Keratinocyte (primary cell): ENCODE results near the gene NCKAP5. TPM values are rescaled to one million over a fixed set of nuclear protein-coding genes. Genes with fewer than 3 reads are reported as not detected.

ENCODE experiments used
- DNase-seq: peaks from one replicate; pipeline ENCODE4 v3.0.0-alpha.2; 2011; ENCODE audit warnings: low read depth, missing footprints, low spot score
- FAIRE-seq: peaks from 2 replicates; lab custom pipeline; 2011; peaks lifted over from hg19 to GRCh38; lab: Jason Lieb, UNC
- H2AFZ ChIP-seq: 2 replicates; pipeline ENCODE4 v1.6.0; 2012; ENCODE audit warnings: low read length, control low read depth, inconsistent platforms; ENCODE audit not compliant: control insufficient read depth
- H3K27ac ChIP-seq: 2 replicates; pipeline ENCODE4 v1.5.1; 2011; ENCODE audit warnings: low read length; ENCODE audit not compliant: control insufficient read depth, insufficient read depth
- H3K27me3 ChIP-seq: 3 replicates; pipeline ENCODE4 v1.6.0; 2011; ENCODE audit warnings: low read length; ENCODE audit not compliant: control insufficient read depth, insufficient read depth; ENCODE audit errors: extremely low read depth
- H3K36me3 ChIP-seq, 2 experiments: 2 replicates in 1 of 2; 3 replicates in 1 of 2; pipeline ENCODE4 v1.5.1; 2011; ENCODE audit warnings: low read length in 2 of 2, mild to moderate bottlenecking in 1 of 2; ENCODE audit not compliant: control insufficient read depth in 2 of 2, insufficient read depth in 2 of 2; ENCODE audit errors: extremely low read depth in 1 of 2
- H3K4me1 ChIP-seq: 3 replicates; pipeline ENCODE4 v1.5.1; 2011; ENCODE audit warnings: low read length; ENCODE audit not compliant: control insufficient read depth, insufficient read depth; ENCODE audit errors: extremely low read depth
- H3K4me2 ChIP-seq: 3 replicates; pipeline ENCODE4 v1.6.0; 2011; ENCODE audit warnings: low read depth, low read length; ENCODE audit not compliant: control insufficient read depth, insufficient read depth; ENCODE audit errors: extremely low read depth
- H3K4me3 ChIP-seq, 3 experiments: fragments of 200-600 bp in 1 of 3; sonication (generic) in 1 of 3; 2 replicates in 2 of 3; 3 replicates in 1 of 3; pipeline ENCODE4 v1.5.1; 2011 to 2016; ENCODE audit warnings: low read length in 3 of 3, mild to moderate bottlenecking in 3 of 3, control low read depth in 2 of 3, inconsistent platforms in 1 of 3, low read depth in 1 of 3, mixed read lengths in 1 of 3, mixed run types in 1 of 3, moderate library complexity in 1 of 3; ENCODE audit not compliant: control insufficient read depth in 2 of 3, insufficient read depth in 2 of 3; ENCODE audit errors: extremely low read depth in 1 of 3
- H3K79me2 ChIP-seq: 2 replicates; pipeline ENCODE4 v1.6.0; 2012; ENCODE audit warnings: low read length; ENCODE audit not compliant: control insufficient read depth, insufficient read depth
- H3K9ac ChIP-seq: 3 replicates; pipeline ENCODE4 v1.6.0; 2011; ENCODE audit warnings: low read length; ENCODE audit not compliant: control insufficient read depth, insufficient read depth; ENCODE audit errors: extremely low read depth
- H3K9me1 ChIP-seq: 3 replicates; pipeline ENCODE4 v1.6.0; 2011; ENCODE audit warnings: low read length; ENCODE audit not compliant: control insufficient read depth, insufficient read depth; ENCODE audit errors: extremely low read depth
- H3K9me3 ChIP-seq: 2 replicates; pipeline ENCODE4 v1.5.1; 2012; ENCODE audit warnings: low read depth, low read length; ENCODE audit not compliant: control insufficient read depth
- H4K20me1 ChIP-seq: 3 replicates; pipeline ENCODE4 v1.6.0; 2011; ENCODE audit warnings: low read length; ENCODE audit not compliant: control insufficient read depth, insufficient read depth; ENCODE audit errors: extremely low read depth
- EZH2 ChIP-seq: IDR thresholded peaks from one replicate; pipeline ENCODE4 v1.6.1; 2012; ENCODE audit warnings: inconsistent platforms, mild to moderate bottlenecking, low read length, moderate library complexity
- dilution Hi-C: fragments of 300-500 bp; cut with MboI; formaldehyde crosslinking; loops from one replicate; pipeline ENCODE4 v1.7.0; 2020; ENCODE audit warnings: low sequenced_read_pairs; ENCODE audit not compliant: extremely low pct_ligation_motif_present
- polyA plus RNA-seq, 5 experiments: library from polyadenylated mRNA; depleted of rRNA in 3 of 5; stranded (reverse) in 3 of 5; stranded (forward) in 1 of 5; unstranded in 1 of 5; fragments of >200 nt; gene quantifications; 1 replicate in 1 of 5; 2 replicates in 3 of 5; 3 replicates in 1 of 5; pipeline versions ENCODE4 v1.2.1 to v1.2.3, GENCODE V29; 2011 to 2012; ENCODE audit warnings: missing spikeins in 2 of 5, low read depth in 1 of 5, low replicate concordance in 1 of 5
- TF ChIP-seq, protein P1 (sequence below), 3 experiments: IDR thresholded peaks in 1 of 3; conservative IDR thresholded peaks in 1 of 3; optimal IDR thresholded peaks in 1 of 3; 2 replicates in 2 of 3; 3 replicates in 1 of 3; pipeline versions ENCODE3 to v1.5.1; 2011; ENCODE audit warnings: low read length in 3 of 3, mild to moderate bottlenecking in 3 of 3, moderate library complexity in 2 of 3, control low read depth in 1 of 3, inconsistent platforms in 1 of 3; ENCODE audit not compliant: insufficient read depth in 2 of 3; ENCODE audit errors: extremely low read depth in 1 of 3

Gene NCKAP5
- polyA plus RNA-seq, 1 donor (not counting 4 experiments of a cell fraction or from before 2014, with no cell fraction given), result 3.6 TPM

DNA sequence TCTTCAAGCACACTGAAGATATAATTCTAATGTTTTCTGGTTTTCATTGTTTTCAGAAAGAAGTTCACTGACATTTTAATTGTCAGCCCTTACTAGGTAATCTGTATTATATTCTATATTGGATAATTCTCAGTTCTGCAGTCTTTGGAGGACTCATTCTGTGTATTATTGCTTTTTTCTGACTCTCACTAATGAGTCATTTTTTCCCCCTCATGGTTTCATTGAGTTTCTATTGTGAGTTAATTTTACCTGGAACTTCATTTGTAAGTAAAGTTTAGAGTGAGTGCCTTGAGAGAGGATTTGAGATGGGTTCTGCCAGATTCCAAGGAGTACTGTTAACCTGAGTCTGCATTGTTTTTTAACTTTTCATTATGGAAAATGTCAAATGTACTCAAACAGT, 807.9 kb downstream of the NCKAP5 start:
- dilution Hi-C loops, result no loop called here
- peaks cover 9% of the 10 kb centered on the region for H3K4me1 ChIP-seq
- TF ChIP-seq, protein P1, sequence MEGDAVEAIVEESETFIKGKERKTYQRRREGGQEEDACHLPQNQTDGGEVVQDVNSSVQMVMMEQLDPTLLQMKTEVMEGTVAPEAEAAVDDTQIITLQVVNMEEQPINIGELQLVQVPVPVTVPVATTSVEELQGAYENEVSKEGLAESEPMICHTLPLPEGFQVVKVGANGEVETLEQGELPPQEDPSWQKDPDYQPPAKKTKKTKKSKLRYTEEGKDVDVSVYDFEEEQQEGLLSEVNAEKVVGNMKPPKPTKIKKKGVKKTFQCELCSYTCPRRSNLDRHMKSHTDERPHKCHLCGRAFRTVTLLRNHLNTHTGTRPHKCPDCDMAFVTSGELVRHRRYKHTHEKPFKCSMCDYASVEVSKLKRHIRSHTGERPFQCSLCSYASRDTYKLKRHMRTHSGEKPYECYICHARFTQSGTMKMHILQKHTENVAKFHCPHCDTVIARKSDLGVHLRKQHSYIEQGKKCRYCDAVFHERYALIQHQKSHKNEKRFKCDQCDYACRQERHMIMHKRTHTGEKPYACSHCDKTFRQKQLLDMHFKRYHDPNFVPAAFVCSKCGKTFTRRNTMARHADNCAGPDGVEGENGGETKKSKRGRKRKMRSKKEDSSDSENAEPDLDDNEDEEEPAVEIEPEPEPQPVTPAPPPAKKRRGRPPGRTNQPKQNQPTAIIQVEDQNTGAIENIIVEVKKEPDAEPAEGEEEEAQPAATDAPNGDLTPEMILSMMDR (optimal IDR thresholded peaks at IDR 0.05 in 1 of 3, IDR thresholded peaks at IDR 0.05 in 1 of 3, conservative IDR thresholded peaks at IDR 0.05 in 1 of 3; ENCODE audit: extremely low read depth in 1 of 3, insufficient read depth in 2 of 3, low read length in 3 of 3), result no peak
- TF ChIP-seq EZH2, result no peak

GRCh38 chr2:132758995-132759394, 809.3 kb downstream of the NCKAP5 start:
- H3K4me2 ChIP-seq, result no peak overlapping the region
- H4K20me1 ChIP-seq, result no peaks in the 10 kb centered on the region
- no peaks in the 10 kb centered on the region for H3K27me3 ChIP-seq
- H2AFZ ChIP-seq, result no peak overlapping the region
- H3K79me2 ChIP-seq, result no peaks in the 10 kb centered on the region
- dilution Hi-C loops, result no loop called here
- H3K9me1 ChIP-seq, result no peaks in the 10 kb centered on the region
- TF ChIP-seq, protein P1 (optimal IDR thresholded peaks at IDR 0.05 in 1 of 3, IDR thresholded peaks at IDR 0.05 in 1 of 3, conservative IDR thresholded peaks at IDR 0.05 in 1 of 3; ENCODE audit: extremely low read depth in 1 of 3, insufficient read depth in 2 of 3, low read length in 3 of 3), result no peak
- no peak for TF ChIP-seq EZH2
- DNase-seq, result no peak
- H3K9ac ChIP-seq, result no peak overlapping the region
- H3K9me3 ChIP-seq, result no peaks in the 10 kb centered on the region
- H3K4me1 ChIP-seq, result peaks cover 9% of the 10 kb centered on the region
- no peak overlapping the region for H3K27ac ChIP-seq
- H3K4me3 ChIP-seq, result no peak overlapping the region
- FAIRE-seq, result no peak
- H3K36me3 ChIP-seq, result no peaks in the 10 kb centered on the region

More for the DNA sequence above, 807.9 kb downstream of the NCKAP5 start:
- no peaks in the 10 kb centered on the region for H3K79me2 ChIP-seq
- FAIRE-seq (no peak), DNase-seq (no peak)
- H4K20me1 ChIP-seq, result no peaks in the 10 kb centered on the region
- no peak overlapping the region for H2AFZ ChIP-seq
- no peaks in the 10 kb centered on the region for H3K36me3 ChIP-seq
- no peaks in the 10 kb centered on the region for H3K9me3 ChIP-seq
- no peak overlapping the region for H3K4me3 ChIP-seq
- no peaks in the 10 kb centered on the region for H3K9me1 ChIP-seq
- no peak overlapping the region for H3K27ac ChIP-seq
- no peak overlapping the region for H3K9ac ChIP-seq
- no peaks in the 10 kb centered on the region for H3K27me3 ChIP-seq
- no peak overlapping the region for H3K4me2 ChIP-seq
